Type B pancreatic cell (in vitro differentiated cells): ENCODE measurements around the gene SSRP1. TPM values are rescaled to one million over a fixed set of nuclear protein-coding genes. Genes with fewer than 3 reads are reported as not detected.

Experiments used
- DNase-seq: peaks from one replicate; pipeline ENCODE4 v3.0.0; 2021; ENCODE audit warnings: mixed read lengths; ENCODE audit not compliant: unreplicated experiment; ENCODE audit errors: extremely low spot score
- H3K27ac Mint-ChIP-seq: 2 replicates; pipeline ENCODE4 v1.8.0; 2021; ENCODE audit warnings: mild to moderate bottlenecking, mixed read lengths
- H3K27me3 Mint-ChIP-seq: 2 replicates; pipeline ENCODE4 v1.8.0; 2021; ENCODE audit warnings: mixed read lengths
- H3K36me3 Mint-ChIP-seq: 2 replicates; pipeline ENCODE4 v1.8.0; 2021; ENCODE audit warnings: mixed read lengths
- H3K4me1 Mint-ChIP-seq: one replicate; pipeline ENCODE4 v1.8.0; 2021; ENCODE audit warnings: mixed read lengths; ENCODE audit not compliant: unreplicated experiment
- H3K4me3 Mint-ChIP-seq: 2 replicates; pipeline ENCODE4 v1.8.0; 2021; ENCODE audit warnings: mild to moderate bottlenecking, mixed read lengths
- H3K9me3 Mint-ChIP-seq: 2 replicates; pipeline ENCODE4 v1.8.0; 2021; ENCODE audit warnings: mixed read lengths
- total RNA-seq: library from RNA; stranded (reverse); gene quantifications from 2 replicates; pipeline ENCODE4 v1.2.1, GENCODE V29; 2021; ENCODE audit warnings: low replicate concordance
- TF ChIP-seq, protein P1 (sequence below): fragments of 200-600 bp; sonication (generic); conservative IDR thresholded peaks from 2 replicates; pipeline ENCODE4 v1.5.0; 2021; ENCODE audit warnings: antibody characterized with exemption, mild to moderate bottlenecking

SSRP1 gene
- total RNA-seq, 1 donor from 2014 or later: 164 TPM

GRCh38 chr11:57316017-57316416 is 19.7 kb downstream of the SSRP1 start:
- TF ChIP-seq, protein P1, sequence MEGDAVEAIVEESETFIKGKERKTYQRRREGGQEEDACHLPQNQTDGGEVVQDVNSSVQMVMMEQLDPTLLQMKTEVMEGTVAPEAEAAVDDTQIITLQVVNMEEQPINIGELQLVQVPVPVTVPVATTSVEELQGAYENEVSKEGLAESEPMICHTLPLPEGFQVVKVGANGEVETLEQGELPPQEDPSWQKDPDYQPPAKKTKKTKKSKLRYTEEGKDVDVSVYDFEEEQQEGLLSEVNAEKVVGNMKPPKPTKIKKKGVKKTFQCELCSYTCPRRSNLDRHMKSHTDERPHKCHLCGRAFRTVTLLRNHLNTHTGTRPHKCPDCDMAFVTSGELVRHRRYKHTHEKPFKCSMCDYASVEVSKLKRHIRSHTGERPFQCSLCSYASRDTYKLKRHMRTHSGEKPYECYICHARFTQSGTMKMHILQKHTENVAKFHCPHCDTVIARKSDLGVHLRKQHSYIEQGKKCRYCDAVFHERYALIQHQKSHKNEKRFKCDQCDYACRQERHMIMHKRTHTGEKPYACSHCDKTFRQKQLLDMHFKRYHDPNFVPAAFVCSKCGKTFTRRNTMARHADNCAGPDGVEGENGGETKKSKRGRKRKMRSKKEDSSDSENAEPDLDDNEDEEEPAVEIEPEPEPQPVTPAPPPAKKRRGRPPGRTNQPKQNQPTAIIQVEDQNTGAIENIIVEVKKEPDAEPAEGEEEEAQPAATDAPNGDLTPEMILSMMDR: no peak
- peaks cover 18% of the 10 kb centered on the region for H3K4me1 Mint-ChIP-seq
- DNase-seq: no peak
- H3K4me3 Mint-ChIP-seq: no peak overlapping the region
- no peak overlapping the region for H3K27ac Mint-ChIP-seq
- H3K36me3 Mint-ChIP-seq: peaks cover 20% of the 10 kb centered on the region
- no peaks in the 10 kb centered on the region for H3K9me3 Mint-ChIP-seq
- no peaks in the 10 kb centered on the region for H3K27me3 Mint-ChIP-seq

- H3K27ac Mint-ChIP-seq: no peak overlapping the region
- H3K9me3 Mint-ChIP-seq: no peaks in the 10 kb centered on the region
- no peak for DNase-seq
- TF ChIP-seq, protein P1: no peak
- no peaks in the 10 kb centered on the region for H3K27me3 Mint-ChIP-seq
- peaks cover 16% of the 10 kb centered on the region for H3K36me3 Mint-ChIP-seq
- H3K4me3 Mint-ChIP-seq: no peak overlapping the region
- peaks cover 14% of the 10 kb centered on the region for H3K4me1 Mint-ChIP-seq
Observed at GRCh38 chr11:57315491-57315890, 20.2 kb downstream of the SSRP1 start.

DNA sequence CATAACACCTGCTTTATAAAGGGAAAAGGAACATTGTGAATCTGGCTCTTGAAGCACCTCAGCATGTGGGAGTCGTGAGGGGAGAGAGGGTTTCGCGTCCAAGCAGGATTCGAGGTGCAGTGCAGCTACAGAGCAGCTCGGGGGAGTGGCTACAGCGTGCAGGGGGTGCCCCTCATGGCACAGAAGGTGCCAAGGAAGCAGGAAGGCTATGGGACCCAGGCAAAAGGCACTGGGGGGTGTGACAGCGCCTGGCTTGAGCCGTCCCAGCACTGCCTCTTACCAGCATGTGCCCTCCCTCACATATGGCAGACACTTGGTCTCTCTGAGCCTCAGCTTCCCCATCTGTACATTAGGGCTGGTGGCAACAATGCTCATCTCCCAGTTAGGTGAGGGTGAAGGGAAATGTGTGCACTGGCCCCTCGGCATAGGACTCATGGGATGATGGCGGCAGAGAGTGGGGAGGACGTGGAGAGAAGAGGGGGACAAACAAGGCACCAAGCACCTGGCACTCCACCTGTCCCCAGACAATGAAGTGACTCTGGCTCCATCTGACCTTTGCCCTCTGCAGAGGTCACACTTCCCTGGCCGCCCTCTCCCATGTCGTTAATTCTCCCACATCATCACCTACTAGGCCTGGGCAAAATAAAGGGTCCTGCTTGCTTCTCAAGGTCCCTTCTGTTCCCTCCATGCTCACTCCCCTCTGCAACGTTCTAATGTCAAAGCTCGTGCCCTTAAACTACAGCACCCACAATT is 21.3 kb downstream of the SSRP1 start:
- Mint-ChIP-seq H3K27me3 (no peaks in the 10 kb centered on the region), H3K9me3 (no peaks in the 10 kb centered on the region), H3K27ac (peak overlapping the region; percentile 23), H3K36me3 (peaks cover 26% of the 10 kb centered on the region), H3K4me1 (peaks cover 23% of the 10 kb centered on the region), H3K4me3 (no peak overlapping the region)
- no peak for DNase-seq
- TF ChIP-seq, protein P1: no peak

- no peak for DNase-seq
- Mint-ChIP-seq H3K9me3 (no peaks in the 10 kb centered on the region), H3K36me3 (peaks cover 27% of the 10 kb centered on the region), H3K27me3 (no peaks in the 10 kb centered on the region), H3K4me3 (no peak overlapping the region), H3K4me1 (peaks cover 27% of the 10 kb centered on the region), H3K27ac (peak overlapping the region; percentile 23)
- TF ChIP-seq, protein P1: no peak
Observed at GRCh38 chr11:57313788-57314135, 21.9 kb downstream of the SSRP1 start.

DNA sequence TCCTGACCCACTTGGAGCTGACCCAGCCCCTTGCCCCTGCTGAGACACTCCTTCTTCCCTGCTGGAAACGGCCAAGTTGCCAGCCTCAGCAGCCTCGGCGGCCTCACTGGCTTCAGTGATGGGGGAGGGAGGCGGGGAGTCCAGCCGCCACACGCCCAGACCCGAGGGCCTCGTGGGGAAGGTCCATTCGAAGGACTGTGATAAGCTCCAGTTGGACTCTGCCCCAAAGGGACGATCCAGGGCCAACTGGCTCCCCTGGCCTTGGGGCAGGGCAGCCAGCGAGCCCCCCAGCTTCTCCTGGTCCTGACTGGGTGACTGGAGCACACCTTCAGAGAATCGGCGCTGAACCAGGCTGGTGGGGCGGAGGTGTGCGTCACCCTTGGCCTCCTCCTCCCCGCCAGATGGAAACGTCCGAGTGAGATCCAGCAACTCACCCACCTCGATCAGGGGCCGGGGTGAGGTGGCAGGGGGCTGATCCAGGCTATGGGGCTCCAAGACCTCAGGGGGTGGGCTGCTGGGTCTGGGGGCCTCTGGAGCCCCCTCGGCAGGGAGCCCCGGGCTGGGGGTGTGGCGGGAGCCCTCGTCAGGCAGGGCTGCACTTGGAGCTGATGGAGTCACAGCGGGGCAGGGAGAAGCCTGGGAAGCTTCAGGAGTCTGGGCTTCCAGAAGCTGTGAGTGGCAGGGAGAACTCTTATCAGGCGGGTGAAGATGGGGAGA is 22.5 kb downstream of the SSRP1 start:
- Mint-ChIP-seq H3K27me3 (no peaks in the 10 kb centered on the region), H3K27ac (no peak overlapping the region), H3K36me3 (peaks cover 29% of the 10 kb centered on the region)

More for the DNA sequence above, 22.5 kb downstream of the SSRP1 start:
- TF ChIP-seq, protein P1: no peak
- H3K4me1 Mint-ChIP-seq: peaks cover 27% of the 10 kb centered on the region
- no peaks in the 10 kb centered on the region for H3K9me3 Mint-ChIP-seq
- no peak for DNase-seq
- H3K4me3 Mint-ChIP-seq: no peak overlapping the region
